GM12801 (cell line): ENCODE results near the gene AASS.

Source experiments
- CTCF ChIP-seq: IDR thresholded peaks from one replicate; pipeline ENCODE4 v1.5.1; 2011; ENCODE audit warnings: control low read depth; ENCODE audit not compliant: insufficient read length; ENCODE audit errors: extremely low read depth

The AASS gene

GRCh38 chr7:122136639-122137245, 7.3 kb downstream of the AASS start:
- no peak for TF ChIP-seq CTCF

DNA sequence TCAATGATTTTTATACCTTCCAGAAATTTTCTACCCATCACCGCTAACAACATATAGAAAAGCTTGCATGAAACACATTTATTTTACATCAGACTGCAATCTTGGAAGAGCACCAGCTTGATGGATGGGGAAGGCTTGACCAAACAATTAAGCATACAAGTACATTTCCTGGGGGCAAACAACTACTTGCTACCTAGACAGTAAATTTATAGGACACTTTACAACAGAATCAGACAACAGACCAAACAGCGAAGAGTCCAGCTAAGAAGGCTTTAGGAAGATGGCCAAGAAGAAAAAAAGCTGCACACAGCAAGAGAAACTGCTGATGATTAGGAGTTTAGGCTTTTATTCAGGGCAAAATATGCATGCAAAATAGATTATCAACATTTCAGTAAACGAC, 8.0 kb downstream of the AASS start:
- no peak for TF ChIP-seq CTCF

- TF ChIP-seq CTCF, result no peak
Observed at GRCh38 chr7:122135275-122135674, 8.8 kb downstream of the AASS start.

DNA sequence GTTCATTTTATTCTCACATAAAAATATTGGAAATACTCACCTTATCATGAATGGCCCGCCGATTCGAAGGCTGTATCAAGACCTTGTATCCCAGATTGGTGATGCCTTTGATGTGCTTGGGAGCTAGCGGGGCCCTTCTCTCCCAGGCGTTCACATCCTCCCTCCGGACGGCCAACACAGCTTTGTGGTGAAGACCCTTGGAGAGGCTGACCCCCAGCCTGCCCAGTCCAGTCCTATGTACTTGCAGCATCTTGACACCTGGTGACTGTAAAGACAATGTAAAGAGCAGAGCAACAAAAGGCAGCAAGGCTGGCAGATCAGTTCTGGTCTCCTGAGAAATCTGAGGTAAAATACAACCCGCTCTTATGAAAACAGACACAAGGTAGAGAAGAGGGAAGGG, 10.6 kb downstream of the AASS start:
- TF ChIP-seq CTCF, result no peak

DNA sequence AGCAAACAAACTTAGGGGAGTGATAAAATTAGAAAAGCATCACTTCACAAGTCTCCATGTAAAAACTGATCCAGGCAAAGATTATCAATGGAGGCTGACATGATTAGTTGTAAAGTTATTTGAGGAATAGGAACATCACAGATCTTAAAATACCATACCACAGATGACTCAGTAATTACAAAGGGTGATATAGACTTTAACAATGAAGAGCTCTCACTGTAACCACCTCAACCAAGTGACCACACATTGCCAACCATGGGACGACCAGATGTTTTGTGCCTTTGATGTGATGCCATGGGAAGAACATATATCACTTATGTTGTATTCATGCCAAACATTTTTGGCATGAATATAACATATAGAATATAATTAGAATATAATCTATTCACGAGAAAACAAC, 11.7 kb downstream of the AASS start:
- TF ChIP-seq CTCF, result no peak

DNA sequence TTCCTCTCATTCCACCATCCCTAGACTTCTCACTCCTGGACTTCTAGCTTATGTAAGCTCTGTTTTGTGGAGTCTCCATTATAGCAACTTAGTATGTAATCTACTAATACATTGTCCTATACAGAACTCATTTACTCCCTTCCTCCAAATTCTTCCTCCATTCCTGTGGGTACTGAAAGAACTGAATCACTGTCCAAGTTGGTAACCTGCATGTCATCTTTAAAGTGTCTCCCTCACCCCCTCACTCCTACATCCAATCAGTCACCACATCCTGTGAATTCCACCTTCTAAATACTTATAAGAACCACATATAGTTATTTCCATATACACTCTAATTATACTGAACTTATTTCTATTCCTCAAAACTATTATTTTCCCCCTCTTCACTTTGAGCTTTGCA, 20.3 kb downstream of the AASS start:
- no peak for TF ChIP-seq CTCF

DNA sequence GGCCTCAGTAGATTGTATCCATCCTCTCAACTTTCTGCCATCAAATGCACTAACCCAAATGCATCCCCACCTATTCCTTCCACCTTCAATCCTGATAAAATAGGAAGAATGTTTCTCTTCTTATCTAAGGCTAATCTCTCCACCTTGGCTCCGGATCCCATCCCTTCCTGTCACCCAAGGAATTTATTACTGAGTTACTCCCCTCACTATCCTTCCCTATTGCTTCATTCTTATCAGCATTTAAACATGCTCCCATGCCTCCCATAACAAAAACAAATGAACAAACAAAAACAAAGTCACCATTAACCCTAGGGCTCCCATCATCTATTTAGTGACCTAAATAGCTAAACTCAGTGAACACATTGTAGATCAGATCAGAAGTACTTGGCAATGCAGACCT, 25.3 kb downstream of the AASS start:
- no peak for TF ChIP-seq CTCF
